Lung microvascular endothelial cell (primary cell): Measurements from ENCODE around the gene PACSIN2. TPM values are rescaled to one million over a fixed set of nuclear protein-coding genes. Genes with fewer than 3 reads are reported as not detected.

Source experiments
- DNase-seq, 2 donors: peaks; one replicate each; pipeline versions ENCODE4 v3.0.0 to v3.0.0-alpha.2; 2010; ENCODE audit warnings: low read depth in 2 of 2
- total RNA-seq: library from RNA; depleted of rRNA; stranded (reverse); fragments of >200 nt; gene quantifications from 2 replicates; pipeline ENCODE4 v1.2.1, GENCODE V29; 2014

PACSIN2 gene
- total RNA-seq, 1 donor from 2014 or later = 88.9 TPM

DNA sequence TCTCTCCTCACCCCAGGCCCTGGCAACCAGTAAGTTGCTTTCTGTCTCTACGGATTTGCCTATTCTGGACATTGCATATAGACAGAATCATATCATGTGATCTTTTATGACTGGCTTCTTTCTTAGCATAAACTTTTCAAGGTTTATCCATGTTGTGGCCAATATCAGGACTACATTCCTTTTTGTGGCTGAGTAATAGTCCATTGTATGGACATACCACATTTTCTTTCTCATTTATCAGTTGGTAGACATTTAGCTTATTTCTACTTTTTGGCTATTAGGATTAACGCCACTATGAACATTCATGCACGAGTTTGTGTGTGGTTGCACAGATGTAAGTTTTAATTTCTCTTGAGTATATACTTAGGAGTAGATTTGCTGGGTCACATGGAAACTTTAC is 193.6 kb downstream of the PACSIN2 start:
- no peak for DNase-seq

DNA sequence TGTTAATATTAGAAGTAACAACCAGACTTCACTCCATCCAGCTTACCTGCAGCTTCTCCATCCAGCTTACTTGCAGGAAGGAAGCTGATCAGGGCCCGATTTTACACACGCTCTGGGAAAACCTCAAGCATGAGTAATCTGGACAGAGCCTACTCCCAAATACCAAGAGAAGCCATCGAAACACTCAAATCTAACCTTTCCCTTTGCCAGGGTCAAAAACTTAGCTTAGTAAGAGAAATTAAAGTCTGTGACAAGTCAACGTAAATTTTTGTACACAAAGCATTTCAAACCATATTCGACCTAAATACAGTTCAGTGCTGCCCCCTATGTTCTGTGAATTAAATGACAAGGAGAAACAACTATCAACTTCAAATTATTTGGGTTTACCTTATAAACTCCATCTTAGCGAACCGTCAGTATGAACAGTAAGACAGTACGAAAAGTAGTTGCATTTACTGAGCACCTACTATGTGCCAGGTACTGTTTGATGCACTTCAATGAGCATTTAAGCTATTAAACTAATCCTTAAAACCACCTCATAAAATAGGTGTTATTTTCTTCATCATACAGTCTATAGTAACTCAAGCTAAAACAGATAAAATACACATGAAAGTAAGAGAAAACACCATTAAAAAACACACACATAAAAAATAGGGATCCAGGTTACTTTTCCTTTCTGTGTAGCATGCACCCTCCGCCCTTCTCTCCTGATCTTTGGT is 194.7 kb downstream of the PACSIN2 start:
- DNase-seq = peak; percentile 71 to 72

Other genes with a start within 250 kb of the PACSIN2 start
- gene ARFGAP3, start 157.9 kb downstream of the PACSIN2 start, total RNA-seq = 45.8 and 55.2 TPM in 2 replicates
- gene TTLL1, start 74.2 kb upstream of the PACSIN2 start, total RNA-seq = 6.5 and 9.9 TPM in 2 replicates
- gene BIK, start 95.6 kb upstream of the PACSIN2 start, total RNA-seq = 0.79 and 1.1 TPM in 2 replicates
- 6.3 and 7.9 TPM in 2 replicates for gene MCAT, start 128.2 kb upstream of the PACSIN2 start, total RNA-seq
- 310 and 323 TPM in 2 replicates for gene TSPO, start 136.4 kb upstream of the PACSIN2 start, total RNA-seq
- 13.3 and 19.6 TPM in 2 replicates for gene TTLL12, start 172.0 kb upstream of the PACSIN2 start, total RNA-seq